ENCODE results near the gene OXSR1. TPM values are rescaled to one million over a fixed set of nuclear protein-coding genes. Genes with fewer than 3 reads are reported as not detected.

OXSR1 gene
- total RNA-seq, 6 experiments from 2014 or later: 12.0 to 20.3 (median 15.2) TPM

GRCh38 chr3:38117163-38117716 is 48.1 kb upstream of the OXSR1 start:
- 80% methylated on average over 1 of the region's 10 CpGs for WGBS (ENCODE audit: insufficient coverage, low coverage, low lambda C conversion rate, missing lambda C conversion rate)
- ATAC-seq (peak; percentile 74 to 89 (median 88)), DNase-seq (peak; percentile 83 to 90 (median 89))
- intact Hi-C loops (cut with DNase I): loop anchor here (10.0 kb wide), 1 partner anchor 112 kb away; no protein-coding TSS in a partner anchor
- peaks cover 0 to 31% (median 10%) of the 10 kb centered on the region in 4 donors for H3K4me1 ChIP-seq
- peaks cover 0 to 29% (median 12%) of the 10 kb centered on the region in 4 donors for H3K36me3 ChIP-seq
- H3K9me3 ChIP-seq: no peaks in the 10 kb centered on the region
- TF ChIP-seq, protein P1, sequence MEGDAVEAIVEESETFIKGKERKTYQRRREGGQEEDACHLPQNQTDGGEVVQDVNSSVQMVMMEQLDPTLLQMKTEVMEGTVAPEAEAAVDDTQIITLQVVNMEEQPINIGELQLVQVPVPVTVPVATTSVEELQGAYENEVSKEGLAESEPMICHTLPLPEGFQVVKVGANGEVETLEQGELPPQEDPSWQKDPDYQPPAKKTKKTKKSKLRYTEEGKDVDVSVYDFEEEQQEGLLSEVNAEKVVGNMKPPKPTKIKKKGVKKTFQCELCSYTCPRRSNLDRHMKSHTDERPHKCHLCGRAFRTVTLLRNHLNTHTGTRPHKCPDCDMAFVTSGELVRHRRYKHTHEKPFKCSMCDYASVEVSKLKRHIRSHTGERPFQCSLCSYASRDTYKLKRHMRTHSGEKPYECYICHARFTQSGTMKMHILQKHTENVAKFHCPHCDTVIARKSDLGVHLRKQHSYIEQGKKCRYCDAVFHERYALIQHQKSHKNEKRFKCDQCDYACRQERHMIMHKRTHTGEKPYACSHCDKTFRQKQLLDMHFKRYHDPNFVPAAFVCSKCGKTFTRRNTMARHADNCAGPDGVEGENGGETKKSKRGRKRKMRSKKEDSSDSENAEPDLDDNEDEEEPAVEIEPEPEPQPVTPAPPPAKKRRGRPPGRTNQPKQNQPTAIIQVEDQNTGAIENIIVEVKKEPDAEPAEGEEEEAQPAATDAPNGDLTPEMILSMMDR (IDR thresholded peaks at IDR 0.05): peak in 3 of 4 donors; percentile 31 to 48 (median 38)
- no peak for TF ChIP-seq POLR2A (IDR thresholded peaks at IDR 0.05)
- no peak overlapping the region for H3K4me3 ChIP-seq
- H3K27ac ChIP-seq: peak overlapping the region in 1 of 3 donors; percentile 43
- no peaks in the 10 kb centered on the region for H3K27me3 ChIP-seq

DNA sequence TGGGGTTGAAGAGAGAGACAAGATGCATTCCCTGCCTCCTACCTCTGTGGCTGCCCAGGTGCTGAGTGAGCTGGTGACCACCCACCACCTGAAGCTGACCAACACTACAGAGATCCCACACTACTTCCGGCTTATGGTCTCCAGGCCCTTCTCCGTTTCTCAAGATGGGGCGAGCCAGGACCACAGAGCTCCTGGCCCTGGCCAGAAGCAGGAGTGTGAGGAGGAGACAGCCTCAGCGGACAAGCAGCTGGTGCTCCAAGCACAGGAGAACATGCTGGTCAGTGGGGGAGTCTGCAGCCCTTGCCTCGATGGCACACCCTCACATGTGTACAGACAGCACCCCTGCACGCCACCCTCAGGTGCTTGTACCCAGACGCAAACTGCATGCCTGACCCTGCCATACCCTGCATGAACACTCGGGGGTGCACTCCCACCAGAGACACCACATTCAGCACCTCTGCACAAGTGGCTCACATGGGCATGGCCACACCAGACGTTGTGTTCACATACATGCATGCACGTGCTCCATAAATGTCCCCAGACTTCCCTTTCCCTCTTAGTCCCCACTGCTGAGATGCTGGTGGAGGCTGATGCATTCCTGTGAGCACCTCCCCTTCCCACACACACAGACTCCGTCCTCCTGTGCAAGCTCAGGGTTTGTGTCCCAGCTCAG is 47.5 kb upstream of the OXSR1 start:
- Histone ChIP-seq H3K27ac (peak overlapping the region in 2 of 3 donors; percentile 7 to 43), H3K9me3 (no peaks in the 10 kb centered on the region), H3K4me1 (peaks cover 0 to 37% (median 13%) of the 10 kb centered on the region in 4 donors), H3K4me3 (no peak overlapping the region), H3K27me3 (no peaks in the 10 kb centered on the region), H3K36me3 (peaks cover 0 to 35% (median 16%) of the 10 kb centered on the region in 4 donors)
- ATAC-seq (peak; percentile 73 to 81 (median 81)), DNase-seq (peak; percentile 72 to 85 (median 84))
- no peak for TF ChIP-seq POLR2A (IDR thresholded peaks at IDR 0.05)
- TF ChIP-seq, protein P1 (IDR thresholded peaks at IDR 0.05): peak; percentile 64 to 88 (median 72)
- intact Hi-C loops (cut with DNase I): loop anchor here (10.0 kb wide), 1 partner anchor 113 kb away; no protein-coding TSS in a partner anchor
- WGBS (ENCODE audit: insufficient coverage, low coverage, low lambda C conversion rate, missing lambda C conversion rate): 19% methylated on average over 3 of the region's 11 CpGs

DNA sequence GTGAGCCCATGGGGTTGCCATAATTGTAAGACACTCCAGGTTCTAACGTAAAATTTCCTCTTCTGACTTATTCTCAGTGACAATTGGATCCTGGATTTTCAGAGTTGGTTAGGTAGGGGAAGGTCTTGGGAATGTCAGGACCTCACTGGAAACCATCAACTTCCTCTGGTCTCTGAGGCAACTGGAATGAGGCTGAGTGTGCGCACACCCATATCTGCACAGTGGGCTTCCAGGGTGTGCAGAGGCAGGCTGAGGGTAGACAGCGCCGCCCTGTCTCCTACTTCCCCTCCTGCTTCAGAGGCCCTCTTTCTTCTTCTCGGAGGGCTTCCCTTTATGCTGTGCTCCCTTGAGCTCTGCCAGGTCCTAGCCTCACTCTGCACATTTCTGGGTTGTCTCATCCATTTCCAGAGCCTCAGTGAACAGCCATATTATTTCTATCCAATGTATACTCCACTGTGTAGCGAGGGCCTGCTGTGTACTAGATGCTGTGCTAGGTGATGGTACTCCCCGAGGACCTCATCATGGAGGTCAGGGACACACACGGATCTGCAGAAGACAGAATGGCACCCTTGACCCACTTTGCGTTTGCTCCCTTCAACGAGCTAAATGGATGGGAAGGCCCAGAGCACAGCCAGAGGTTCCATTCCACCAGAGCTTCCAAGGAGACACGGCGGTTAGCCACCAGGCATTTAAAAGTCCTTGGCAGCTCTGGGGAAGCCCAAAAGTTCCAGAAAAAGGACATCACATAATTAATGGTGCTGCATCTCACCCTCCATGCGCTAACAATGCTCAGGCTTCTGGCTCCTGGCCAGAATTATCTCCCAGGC is 46.7 kb upstream of the OXSR1 start:
- H3K27me3 ChIP-seq: no peaks in the 10 kb centered on the region
- no peaks in the 10 kb centered on the region for H3K9me3 ChIP-seq
- H3K4me3 ChIP-seq: no peak overlapping the region
- DNase-seq: peak; percentile 10 to 45 (median 24)
- H3K27ac ChIP-seq: peak overlapping the region in 1 of 3 donors; percentile 7
- intact Hi-C loops (cut with DNase I): loop anchor here (10.0 kb wide), 1 partner anchor 114 kb away; no protein-coding TSS in a partner anchor
- peaks cover 0 to 41% (median 23%) of the 10 kb centered on the region in 4 donors for H3K36me3 ChIP-seq
- H3K4me1 ChIP-seq: peaks cover 0 to 45% (median 17%) of the 10 kb centered on the region in 4 donors
- TF ChIP-seq POLR2A (IDR thresholded peaks at IDR 0.05): no peak
- TF ChIP-seq, protein P1 (IDR thresholded peaks at IDR 0.05): no peak
- no peak for ATAC-seq
- 53% methylated on average over 6 of the region's 13 CpGs for WGBS (ENCODE audit: insufficient coverage, low coverage, low lambda C conversion rate, missing lambda C conversion rate)

- intact Hi-C loops (cut with DNase I): loop anchor here (10.0 kb wide), 1 partner anchor 114 kb away; no protein-coding TSS in a partner anchor
- no peaks in the 10 kb centered on the region for H3K27me3 ChIP-seq
- peaks cover 0 to 50% (median 18%) of the 10 kb centered on the region in 4 donors for H3K4me1 ChIP-seq
- no CpG with 5 or more reads among the region's 1 CpG for WGBS (ENCODE audit: insufficient coverage, low coverage, low lambda C conversion rate, missing lambda C conversion rate)
- no peak for TF ChIP-seq POLR2A (IDR thresholded peaks at IDR 0.05)
- TF ChIP-seq, protein P1 (IDR thresholded peaks at IDR 0.05): no peak
- no peak overlapping the region for H3K27ac ChIP-seq
- H3K36me3 ChIP-seq: peaks cover 0 to 46% (median 26%) of the 10 kb centered on the region in 4 donors
- H3K9me3 ChIP-seq: no peaks in the 10 kb centered on the region
- DNase-seq: peak in 1 of 3 donors; percentile 7
- ATAC-seq: no peak
- H3K4me3 ChIP-seq: no peak overlapping the region
These were observed 46.1 kb upstream of the OXSR1 start for GRCh38 chr3:38119248-38119544.
